WTC11 (cell line): ENCODE data around the gene FNDC3B. TPM values are rescaled to one million over a fixed set of nuclear protein-coding genes. Genes with fewer than 3 reads are reported as not detected.

Experiments used
- ATAC-seq: fragments of 200-7000 bp; cut with Tn5 transposase; 2 replicates; pipeline ENCODE4 v1.10.0; 2021; ENCODE audit warnings: mild to moderate bottlenecking, moderate library complexity
- CTCF ChIA-PET: fragments of 300-600 bp; sonication (Branson Sonifier 250); formaldehyde crosslinking; loops from one replicate; lab custom pipeline; 2021; ENCODE audit warnings: antibody characterized with exemption; lab: Charles Lee
- POLR2A ChIA-PET: fragments of 350-600 bp; sonication (Branson Sonifier 250); formaldehyde crosslinking; loops from one replicate; lab custom pipeline; 2021; ENCODE audit warnings: antibody characterized with exemption; lab: Charles Lee
- DNase-seq: peaks from one replicate; pipeline ENCODE4 v3.0.0; 2021; ENCODE audit warnings: low spot score
- H3K27ac Mint-ChIP-seq: 2 replicates; pipeline ENCODE4 v1.8.0; 2021; ENCODE audit warnings: mixed read lengths
- H3K27me3 Mint-ChIP-seq: 2 replicates; pipeline ENCODE4 v1.8.0; 2021; ENCODE audit warnings: low read depth, mild to moderate bottlenecking, moderate library complexity, mixed read lengths
- H3K36me3 Mint-ChIP-seq: 2 replicates; pipeline ENCODE4 v1.8.0; 2021; ENCODE audit warnings: mixed read lengths
- H3K4me1 Mint-ChIP-seq: 2 replicates; pipeline ENCODE4 v1.8.0; 2022; ENCODE audit warnings: mixed read lengths
- H3K4me3 Mint-ChIP-seq: 2 replicates; pipeline ENCODE4 v1.8.0; 2021; ENCODE audit warnings: mild to moderate bottlenecking, moderate library complexity, mixed read lengths
- H3K9me3 Mint-ChIP-seq: 2 replicates; pipeline ENCODE4 v1.8.0; 2021; ENCODE audit warnings: mixed read lengths
- ETV6 ChIP-seq: sonication (generic); formaldehyde crosslinking; IDR thresholded peaks from 2 replicates; pipeline ENCODE4 v1.8.1; 2022; ENCODE audit warnings: mild to moderate bottlenecking, missing genetic modification reagents
- IRF2 ChIP-seq: sonication (generic); formaldehyde crosslinking; IDR thresholded peaks from 2 replicates; pipeline ENCODE4 v1.8.0; 2022; ENCODE audit warnings: low read depth, missing genetic modification reagents, borderline replicate concordance
- JUN ChIP-seq: sonication (generic); formaldehyde crosslinking; IDR thresholded peaks from 2 replicates; pipeline ENCODE4 v1.8.0; 2023; ENCODE audit warnings: mild to moderate bottlenecking, missing genetic modification reagents
- NR3C1 ChIP-seq: sonication (generic); formaldehyde crosslinking; conservative IDR thresholded peaks from 2 replicates; pipeline ENCODE4 v1.8.1; 2023; ENCODE audit warnings: low read depth, mild to moderate bottlenecking, missing genetic modification reagents
- RORB ChIP-seq: fragments of 250-450 bp; sonication (Bioruptor Pico); IDR thresholded peaks from 2 replicates; pipeline ENCODE4 v1.9.0; 2021; ENCODE audit warnings: mild to moderate bottlenecking
- ZNF121 ChIP-seq: sonication (generic); formaldehyde crosslinking; IDR thresholded peaks from 2 replicates; pipeline ENCODE4 v1.8.0; 2023; ENCODE audit warnings: missing genetic modification reagents
- ZNF138 ChIP-seq: sonication (generic); formaldehyde crosslinking; conservative IDR thresholded peaks from 2 replicates; pipeline ENCODE4 v1.8.1; 2022; ENCODE audit warnings: mild to moderate bottlenecking, moderate library complexity, missing genetic modification reagents
- ZNF219 ChIP-seq: sonication (generic); formaldehyde crosslinking; IDR thresholded peaks from 2 replicates; pipeline ENCODE4 v1.8.0; 2023; ENCODE audit warnings: missing genetic modification reagents, mild to moderate bottlenecking, borderline replicate concordance
- ZNF416 ChIP-seq: fragments of 250-450 bp; sonication (Bioruptor Pico); IDR thresholded peaks from 2 replicates; pipeline ENCODE4 v1.9.0; 2021; ENCODE audit warnings: mild to moderate bottlenecking, inconsistent platforms
- total RNA-seq: library from RNA; stranded (reverse); gene quantifications from 3 replicates; pipeline ENCODE4 v1.2.3, GENCODE V29; 2021
- TF ChIP-seq, protein P1 (sequence below): sonication (generic); formaldehyde crosslinking; conservative IDR thresholded peaks from 2 replicates; pipeline ENCODE4 v1.8.1; 2023; ENCODE audit warnings: mild to moderate bottlenecking, low read depth, missing genetic modification reagents, moderate library complexity
- TF ChIP-seq, protein P2 (sequence below): fragments of 250-450 bp; sonication (Bioruptor Pico); IDR thresholded peaks from 2 replicates; pipeline ENCODE4 v1.9.0; 2021; ENCODE audit warnings: moderate library complexity, mild to moderate bottlenecking, inconsistent platforms, borderline replicate concordance
- TF ChIP-seq, protein P3 (sequence below): sonication (generic); formaldehyde crosslinking; IDR thresholded peaks from 2 replicates; pipeline ENCODE4 v1.8.0; 2022; ENCODE audit warnings: mild to moderate bottlenecking, missing genetic modification reagents
- TF ChIP-seq, protein P4 (sequence below): fragments of 200-600 bp; IDR thresholded peaks from 2 replicates; pipeline ENCODE4 v1.8.0; 2022; ENCODE audit warnings: antibody characterized with exemption
- TF ChIP-seq, protein P5 (sequence below): fragments of 250-450 bp; sonication (Bioruptor Pico); IDR thresholded peaks from 2 replicates; pipeline ENCODE4 v1.9.0; 2021; ENCODE audit warnings: mild to moderate bottlenecking, borderline replicate concordance
- TF ChIP-seq, protein P6 (sequence below): fragments of 250-450 bp; sonication (Bioruptor Pico); IDR thresholded peaks from 2 replicates; pipeline ENCODE4 v1.8.0; 2021; ENCODE audit warnings: mild to moderate bottlenecking

Gene FNDC3B
- total RNA-seq, 1 experiment from 2014 or later = 42.8 TPM

DNA sequence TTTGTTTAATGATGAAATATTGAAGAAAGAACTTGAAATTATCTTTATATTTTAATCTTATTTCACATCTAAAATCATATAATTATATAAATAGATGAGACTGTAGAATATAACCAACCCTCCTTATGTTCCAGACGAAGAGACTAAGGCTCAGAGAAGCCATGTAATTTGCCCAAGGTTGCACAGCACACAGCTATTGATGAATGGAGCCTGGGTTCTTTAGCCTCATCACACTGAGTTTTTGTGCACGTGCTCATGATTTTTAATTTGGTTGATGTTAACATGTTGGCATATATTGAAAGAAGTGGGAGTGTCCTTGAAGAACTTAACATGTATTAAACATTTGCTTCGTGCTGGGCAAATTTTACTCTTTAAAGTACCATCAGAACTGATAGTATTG is 151.6 kb downstream of the FNDC3B start (continued):
- TF ChIP-seq, protein P1, sequence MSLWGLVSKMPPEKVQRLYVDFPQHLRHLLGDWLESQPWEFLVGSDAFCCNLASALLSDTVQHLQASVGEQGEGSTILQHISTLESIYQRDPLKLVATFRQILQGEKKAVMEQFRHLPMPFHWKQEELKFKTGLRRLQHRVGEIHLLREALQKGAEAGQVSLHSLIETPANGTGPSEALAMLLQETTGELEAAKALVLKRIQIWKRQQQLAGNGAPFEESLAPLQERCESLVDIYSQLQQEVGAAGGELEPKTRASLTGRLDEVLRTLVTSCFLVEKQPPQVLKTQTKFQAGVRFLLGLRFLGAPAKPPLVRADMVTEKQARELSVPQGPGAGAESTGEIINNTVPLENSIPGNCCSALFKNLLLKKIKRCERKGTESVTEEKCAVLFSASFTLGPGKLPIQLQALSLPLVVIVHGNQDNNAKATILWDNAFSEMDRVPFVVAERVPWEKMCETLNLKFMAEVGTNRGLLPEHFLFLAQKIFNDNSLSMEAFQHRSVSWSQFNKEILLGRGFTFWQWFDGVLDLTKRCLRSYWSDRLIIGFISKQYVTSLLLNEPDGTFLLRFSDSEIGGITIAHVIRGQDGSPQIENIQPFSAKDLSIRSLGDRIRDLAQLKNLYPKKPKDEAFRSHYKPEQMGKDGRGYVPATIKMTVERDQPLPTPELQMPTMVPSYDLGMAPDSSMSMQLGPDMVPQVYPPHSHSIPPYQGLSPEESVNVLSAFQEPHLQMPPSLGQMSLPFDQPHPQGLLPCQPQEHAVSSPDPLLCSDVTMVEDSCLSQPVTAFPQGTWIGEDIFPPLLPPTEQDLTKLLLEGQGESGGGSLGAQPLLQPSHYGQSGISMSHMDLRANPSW (CRISPR knock-in tag) = no peak
- TF ChIP-seq ZNF121 = no peak

DNA sequence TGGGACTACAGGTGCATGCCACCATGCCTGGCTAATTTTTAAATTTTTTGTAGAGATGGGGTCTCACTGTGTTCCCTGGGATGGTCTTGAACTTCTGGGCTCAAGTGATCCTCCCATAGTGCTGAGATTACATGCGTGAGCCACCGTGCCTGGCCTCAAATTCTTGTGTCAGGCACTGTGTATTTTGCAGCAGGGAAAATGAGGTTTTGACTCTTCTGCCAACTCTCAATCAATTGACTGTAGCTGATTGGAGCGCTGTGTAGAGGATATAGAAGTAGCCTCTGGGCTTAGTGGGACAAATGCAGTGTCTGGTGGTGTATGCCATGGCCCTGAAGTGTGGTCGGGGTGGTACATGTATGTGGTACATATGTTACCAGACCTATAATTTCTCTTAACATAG is 152.3 kb downstream of the FNDC3B start:
- TF ChIP-seq NR3C1 = no peak
- TF ChIP-seq, protein P2, sequence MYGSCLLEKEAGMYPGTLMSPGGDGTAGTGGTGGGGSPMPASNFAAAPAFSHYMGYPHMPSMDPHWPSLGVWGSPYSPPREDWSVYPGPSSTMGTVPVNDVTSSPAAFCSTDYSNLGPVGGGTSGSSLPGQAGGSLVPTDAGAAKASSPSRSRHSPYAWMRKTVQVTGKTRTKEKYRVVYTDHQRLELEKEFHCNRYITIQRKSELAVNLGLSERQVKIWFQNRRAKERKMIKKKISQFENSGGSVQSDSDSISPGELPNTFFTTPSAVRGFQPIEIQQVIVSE (CRISPR knock-in tag) = no peak
- TF ChIP-seq, protein P3, sequence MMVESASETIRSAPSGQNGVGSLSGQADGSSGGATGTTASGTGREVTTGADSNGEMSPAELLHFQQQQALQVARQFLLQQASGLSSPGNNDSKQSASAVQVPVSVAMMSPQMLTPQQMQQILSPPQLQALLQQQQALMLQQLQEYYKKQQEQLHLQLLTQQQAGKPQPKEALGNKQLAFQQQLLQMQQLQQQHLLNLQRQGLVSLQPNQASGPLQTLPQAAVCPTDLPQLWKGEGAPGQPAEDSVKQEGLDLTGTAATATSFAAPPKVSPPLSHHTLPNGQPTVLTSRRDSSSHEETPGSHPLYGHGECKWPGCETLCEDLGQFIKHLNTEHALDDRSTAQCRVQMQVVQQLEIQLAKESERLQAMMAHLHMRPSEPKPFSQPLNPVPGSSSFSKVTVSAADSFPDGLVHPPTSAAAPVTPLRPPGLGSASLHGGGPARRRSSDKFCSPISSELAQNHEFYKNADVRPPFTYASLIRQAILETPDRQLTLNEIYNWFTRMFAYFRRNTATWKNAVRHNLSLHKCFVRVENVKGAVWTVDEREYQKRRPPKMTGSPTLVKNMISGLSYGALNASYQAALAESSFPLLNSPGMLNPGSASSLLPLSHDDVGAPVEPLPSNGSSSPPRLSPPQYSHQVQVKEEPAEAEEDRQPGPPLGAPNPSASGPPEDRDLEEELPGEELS (CRISPR knock-in tag) = no peak
- TF ChIP-seq, protein P4, sequence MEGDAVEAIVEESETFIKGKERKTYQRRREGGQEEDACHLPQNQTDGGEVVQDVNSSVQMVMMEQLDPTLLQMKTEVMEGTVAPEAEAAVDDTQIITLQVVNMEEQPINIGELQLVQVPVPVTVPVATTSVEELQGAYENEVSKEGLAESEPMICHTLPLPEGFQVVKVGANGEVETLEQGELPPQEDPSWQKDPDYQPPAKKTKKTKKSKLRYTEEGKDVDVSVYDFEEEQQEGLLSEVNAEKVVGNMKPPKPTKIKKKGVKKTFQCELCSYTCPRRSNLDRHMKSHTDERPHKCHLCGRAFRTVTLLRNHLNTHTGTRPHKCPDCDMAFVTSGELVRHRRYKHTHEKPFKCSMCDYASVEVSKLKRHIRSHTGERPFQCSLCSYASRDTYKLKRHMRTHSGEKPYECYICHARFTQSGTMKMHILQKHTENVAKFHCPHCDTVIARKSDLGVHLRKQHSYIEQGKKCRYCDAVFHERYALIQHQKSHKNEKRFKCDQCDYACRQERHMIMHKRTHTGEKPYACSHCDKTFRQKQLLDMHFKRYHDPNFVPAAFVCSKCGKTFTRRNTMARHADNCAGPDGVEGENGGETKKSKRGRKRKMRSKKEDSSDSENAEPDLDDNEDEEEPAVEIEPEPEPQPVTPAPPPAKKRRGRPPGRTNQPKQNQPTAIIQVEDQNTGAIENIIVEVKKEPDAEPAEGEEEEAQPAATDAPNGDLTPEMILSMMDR = no peak
- no peak for TF ChIP-seq JUN (CRISPR knock-in tag)
- no peak for TF ChIP-seq ZNF138 (CRISPR knock-in tag)
- no peak for TF ChIP-seq ZNF219 (CRISPR knock-in tag)
- TF ChIP-seq, protein P5, sequence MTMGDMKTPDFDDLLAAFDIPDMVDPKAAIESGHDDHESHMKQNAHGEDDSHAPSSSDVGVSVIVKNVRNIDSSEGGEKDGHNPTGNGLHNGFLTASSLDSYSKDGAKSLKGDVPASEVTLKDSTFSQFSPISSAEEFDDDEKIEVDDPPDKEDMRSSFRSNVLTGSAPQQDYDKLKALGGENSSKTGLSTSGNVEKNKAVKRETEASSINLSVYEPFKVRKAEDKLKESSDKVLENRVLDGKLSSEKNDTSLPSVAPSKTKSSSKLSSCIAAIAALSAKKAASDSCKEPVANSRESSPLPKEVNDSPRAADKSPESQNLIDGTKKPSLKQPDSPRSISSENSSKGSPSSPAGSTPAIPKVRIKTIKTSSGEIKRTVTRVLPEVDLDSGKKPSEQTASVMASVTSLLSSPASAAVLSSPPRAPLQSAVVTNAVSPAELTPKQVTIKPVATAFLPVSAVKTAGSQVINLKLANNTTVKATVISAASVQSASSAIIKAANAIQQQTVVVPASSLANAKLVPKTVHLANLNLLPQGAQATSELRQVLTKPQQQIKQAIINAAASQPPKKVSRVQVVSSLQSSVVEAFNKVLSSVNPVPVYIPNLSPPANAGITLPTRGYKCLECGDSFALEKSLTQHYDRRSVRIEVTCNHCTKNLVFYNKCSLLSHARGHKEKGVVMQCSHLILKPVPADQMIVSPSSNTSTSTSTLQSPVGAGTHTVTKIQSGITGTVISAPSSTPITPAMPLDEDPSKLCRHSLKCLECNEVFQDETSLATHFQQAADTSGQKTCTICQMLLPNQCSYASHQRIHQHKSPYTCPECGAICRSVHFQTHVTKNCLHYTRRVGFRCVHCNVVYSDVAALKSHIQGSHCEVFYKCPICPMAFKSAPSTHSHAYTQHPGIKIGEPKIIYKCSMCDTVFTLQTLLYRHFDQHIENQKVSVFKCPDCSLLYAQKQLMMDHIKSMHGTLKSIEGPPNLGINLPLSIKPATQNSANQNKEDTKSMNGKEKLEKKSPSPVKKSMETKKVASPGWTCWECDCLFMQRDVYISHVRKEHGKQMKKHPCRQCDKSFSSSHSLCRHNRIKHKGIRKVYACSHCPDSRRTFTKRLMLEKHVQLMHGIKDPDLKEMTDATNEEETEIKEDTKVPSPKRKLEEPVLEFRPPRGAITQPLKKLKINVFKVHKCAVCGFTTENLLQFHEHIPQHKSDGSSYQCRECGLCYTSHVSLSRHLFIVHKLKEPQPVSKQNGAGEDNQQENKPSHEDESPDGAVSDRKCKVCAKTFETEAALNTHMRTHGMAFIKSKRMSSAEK (CRISPR knock-in tag) = no peak
- TF ChIP-seq, protein P6, sequence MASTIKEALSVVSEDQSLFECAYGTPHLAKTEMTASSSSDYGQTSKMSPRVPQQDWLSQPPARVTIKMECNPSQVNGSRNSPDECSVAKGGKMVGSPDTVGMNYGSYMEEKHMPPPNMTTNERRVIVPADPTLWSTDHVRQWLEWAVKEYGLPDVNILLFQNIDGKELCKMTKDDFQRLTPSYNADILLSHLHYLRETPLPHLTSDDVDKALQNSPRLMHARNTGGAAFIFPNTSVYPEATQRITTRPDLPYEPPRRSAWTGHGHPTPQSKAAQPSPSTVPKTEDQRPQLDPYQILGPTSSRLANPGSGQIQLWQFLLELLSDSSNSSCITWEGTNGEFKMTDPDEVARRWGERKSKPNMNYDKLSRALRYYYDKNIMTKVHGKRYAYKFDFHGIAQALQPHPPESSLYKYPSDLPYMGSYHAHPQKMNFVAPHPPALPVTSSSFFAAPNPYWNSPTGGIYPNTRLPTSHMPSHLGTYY = no peak
- TF ChIP-seq ZNF416 = no peak
- TF ChIP-seq IRF2 (CRISPR knock-in tag) = no peak
- TF ChIP-seq ETV6 (CRISPR knock-in tag) = no peak
- TF ChIP-seq RORB (CRISPR knock-in tag) = no peak
- TF ChIP-seq, protein P1 (CRISPR knock-in tag) = no peak
- TF ChIP-seq, all 79 proteins: peak for 0
- H3K27ac Mint-ChIP-seq = 0 out of 2 replicates have a peak overlapping the region, but pooled peaks have one; percentile 72
- H3K9me3 Mint-ChIP-seq = peaks cover 5% of the 10 kb centered on the region
- DNase-seq = no peak
- H3K4me3 Mint-ChIP-seq = no peak overlapping the region
- no peaks in the 10 kb centered on the region for H3K27me3 Mint-ChIP-seq
- ChIA-PET POLR2A (no interaction called here), CTCF (no interaction called here)
- H3K36me3 Mint-ChIP-seq = peaks cover 4% of the 10 kb centered on the region; the same call in 1 of the 2 replicates
- no peak for ATAC-seq
- peaks cover 41% of the 10 kb centered on the region for H3K4me1 Mint-ChIP-seq
